Lung microvascular endothelial cell (primary cell): Measurements from ENCODE around the gene METTL6. TPM values are rescaled to one million over a fixed set of nuclear protein-coding genes. Genes with fewer than 3 reads are reported as not detected.
"Not testable (repeated sequence)": the region's sequence is repeated elsewhere in the genome, so short reads cannot be mapped to it uniquely, and the experiment has no call there.

Source experiments
- DNase-seq, 2 donors: peaks; one replicate each; pipeline versions ENCODE4 v3.0.0 to v3.0.0-alpha.2; 2010; ENCODE audit warnings: low read depth in 2 of 2
- total RNA-seq: library from RNA; depleted of rRNA; stranded (reverse); fragments of >200 nt; gene quantifications from 2 replicates; pipeline ENCODE4 v1.2.1, GENCODE V29; 2014

The METTL6 gene, protein sequence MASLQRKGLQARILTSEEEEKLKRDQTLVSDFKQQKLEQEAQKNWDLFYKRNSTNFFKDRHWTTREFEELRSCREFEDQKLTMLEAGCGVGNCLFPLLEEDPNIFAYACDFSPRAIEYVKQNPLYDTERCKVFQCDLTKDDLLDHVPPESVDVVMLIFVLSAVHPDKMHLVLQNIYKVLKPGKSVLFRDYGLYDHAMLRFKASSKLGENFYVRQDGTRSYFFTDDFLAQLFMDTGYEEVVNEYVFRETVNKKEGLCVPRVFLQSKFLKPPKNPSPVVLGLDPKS
- 17.4 and 20.6 TPM in 2 replicates for total RNA-seq

GRCh38 chr3:15427182-15427880 lies at the start of gene METTL6, which contains the start of gene EAF1:
Gene METTL6 (minus strand): TSS chr3:15427544. CDS start chr3:15426511, 1,033 bp downstream.
Gene EAF1 (plus strand): TSS chr3:15427598. CDS start chr3:15427780, 182 bp downstream.
- DNase-seq = peak; percentile 73 to 78

DNA sequence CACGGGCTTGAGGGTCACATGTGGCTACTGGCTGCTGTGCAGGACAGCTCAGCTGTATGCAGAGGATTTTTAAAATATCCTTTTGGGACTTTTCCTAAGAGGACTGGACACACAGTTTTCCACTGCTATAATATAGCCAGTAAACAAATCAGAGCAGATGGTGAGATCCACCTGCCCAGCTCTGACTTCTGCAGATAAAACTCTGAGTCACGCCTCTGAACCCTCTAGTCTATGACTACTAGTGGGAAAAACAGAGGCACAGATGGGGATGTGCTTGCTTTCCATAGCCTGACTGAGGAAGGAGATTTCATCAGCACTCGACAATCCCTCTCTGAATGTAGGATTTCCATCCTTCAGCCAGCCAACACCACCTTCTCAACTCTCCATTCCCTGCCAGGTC lies 49.0 kb upstream of the METTL6 start:
- DNase-seq = no peak

- no peak for DNase-seq
Measured at GRCh38 chr3:15475161-15475560, 47.8 kb upstream of the METTL6 start.

GRCh38 chr3:15471861-15472260 lies 44.5 kb upstream of the METTL6 start:
- DNase-seq = no peak

GRCh38 chr3:15470849-15471248 lies 43.5 kb upstream of the METTL6 start:
- DNase-seq = no peak

- DNase-seq = no peak
Measured at GRCh38 chr3:15470261-15470660, 42.9 kb upstream of the METTL6 start.

DNA sequence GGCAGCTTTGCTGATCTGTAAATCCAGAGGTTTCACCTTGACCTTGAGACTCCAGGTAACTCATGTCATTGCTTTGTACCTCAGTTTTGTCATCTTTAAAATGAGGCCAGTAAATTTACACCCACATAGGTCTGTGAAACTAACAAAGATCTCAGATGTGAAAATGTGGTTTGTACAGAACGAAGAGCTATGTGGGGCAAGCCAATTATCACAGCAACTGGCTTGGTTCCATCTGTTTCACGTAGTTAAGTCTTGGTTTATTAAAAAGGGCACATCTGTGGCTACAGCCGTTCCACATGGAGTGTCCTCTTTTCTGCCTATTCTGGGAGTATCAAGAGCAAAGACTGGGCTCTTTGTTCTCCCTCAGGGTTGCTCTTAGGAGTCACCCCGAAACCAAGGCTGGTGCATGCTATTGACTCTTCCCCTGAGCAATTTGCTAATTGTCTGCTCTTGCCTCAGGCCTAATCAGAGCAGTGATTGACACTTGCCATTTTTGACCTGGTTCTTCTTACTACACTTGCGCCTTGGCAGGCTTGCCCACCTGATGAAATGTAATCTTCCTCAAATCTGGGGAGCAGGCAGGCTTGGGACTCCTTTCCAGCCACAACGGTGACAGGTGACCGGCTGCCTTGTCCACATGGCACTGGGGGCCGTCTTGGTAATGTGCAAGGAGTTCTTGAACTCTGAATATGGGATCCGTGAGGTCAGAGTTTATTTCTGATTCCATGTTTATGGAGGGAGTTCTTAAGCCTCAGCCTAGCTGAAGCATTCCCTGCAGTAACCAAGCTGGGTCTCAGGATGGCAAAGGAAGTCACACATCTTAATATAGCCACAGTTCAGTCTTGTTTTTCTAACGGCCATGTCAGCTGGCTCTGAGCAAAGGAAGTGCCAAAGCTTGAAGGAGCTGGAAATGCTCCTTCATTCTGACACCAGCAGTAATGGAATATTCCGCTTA lies 40.2 kb upstream of the METTL6 start:
- DNase-seq = peak in 1 of 2 donors; percentile 12

DNA sequence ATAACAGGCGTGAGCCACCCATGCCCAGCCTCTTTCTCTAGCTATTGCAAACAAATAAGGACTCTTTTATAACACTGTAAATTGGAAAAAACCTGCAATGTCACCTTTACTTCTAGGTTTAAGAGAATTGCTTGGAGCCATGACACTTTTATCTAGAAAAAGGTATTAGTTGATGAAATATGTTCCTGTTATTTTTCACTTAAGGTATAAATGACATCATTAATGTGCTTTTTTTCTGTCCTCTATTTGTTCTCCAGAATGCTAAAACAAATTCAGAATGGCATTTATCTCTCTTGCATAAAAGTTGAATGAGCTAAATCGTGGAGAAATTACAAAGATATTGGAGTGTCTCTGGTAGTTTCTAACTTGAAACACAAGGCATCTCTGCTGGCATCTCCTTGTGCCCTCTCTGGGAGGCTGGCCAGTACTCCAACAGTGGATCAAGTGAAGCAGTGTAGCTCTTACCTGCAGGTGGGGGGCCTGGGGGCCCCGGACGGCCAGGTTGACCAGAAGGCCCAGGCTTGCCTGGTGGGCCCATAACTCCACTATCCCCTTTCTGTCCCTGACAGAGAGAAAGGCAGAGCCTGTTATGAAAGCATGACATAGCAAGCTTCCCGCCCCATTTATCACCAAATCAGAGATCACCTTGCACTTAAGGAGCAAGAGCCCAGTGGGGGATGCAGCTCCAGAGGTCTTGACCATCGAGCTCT lies 38.7 kb upstream of the METTL6 start:
- DNase-seq = no peak

- DNase-seq = no peak
Measured at GRCh38 chr3:15462451-15462850, 35.1 kb upstream of the METTL6 start.

GRCh38 chr3:15460891-15461531 lies 33.7 kb upstream of the METTL6 start:
- DNase-seq = no peak

DNA sequence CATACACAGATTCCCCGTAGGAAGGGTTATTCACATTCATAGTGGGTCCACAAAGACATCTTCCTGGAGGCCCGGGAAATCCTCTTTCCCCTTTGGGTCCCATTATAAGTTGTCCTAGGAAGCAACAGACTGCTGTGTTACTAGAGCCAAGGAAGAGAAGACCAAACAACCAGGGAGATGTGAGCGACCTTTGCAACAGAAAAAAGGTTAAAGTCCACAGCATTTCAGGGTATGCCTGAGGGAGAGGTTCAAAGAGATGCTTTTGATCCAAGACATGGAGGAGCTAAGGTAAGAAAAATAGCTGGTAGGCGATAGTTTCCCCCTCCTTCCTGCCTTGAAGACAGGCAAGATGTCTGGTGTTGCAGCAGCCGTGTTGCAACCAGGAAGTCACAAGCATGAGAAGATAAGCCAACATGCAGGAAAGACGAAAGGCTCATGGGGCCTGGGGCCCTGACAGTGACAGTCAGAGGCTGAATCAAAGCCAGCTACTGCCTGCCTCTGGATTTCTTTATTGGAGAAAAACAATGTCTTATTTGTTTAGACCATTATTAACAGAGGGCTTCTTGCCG lies 31.0 kb upstream of the METTL6 start:
- DNase-seq = no peak

GRCh38 chr3:15456915-15457314 lies 29.6 kb upstream of the METTL6 start:
- DNase-seq = not testable (repeated sequence)

DNA sequence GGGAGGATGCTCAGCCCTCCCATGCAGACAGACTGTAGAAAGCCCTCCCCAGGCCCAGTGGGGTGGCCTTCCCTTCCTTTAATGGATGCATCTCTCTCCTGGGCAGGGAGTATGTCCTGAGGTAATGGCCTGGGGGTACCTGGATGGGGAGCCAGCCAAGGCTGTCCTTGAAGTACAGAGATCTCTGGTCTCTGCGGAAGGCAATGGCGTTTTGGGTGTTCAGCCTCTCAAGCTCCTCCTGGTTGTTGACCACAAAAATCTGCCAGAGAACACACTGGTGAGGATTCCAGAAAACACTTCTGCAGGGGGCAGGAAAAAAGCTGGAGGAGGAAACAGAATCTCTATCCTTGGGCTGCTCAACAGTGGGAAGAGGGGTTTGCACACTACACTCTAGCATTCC lies 29.0 kb upstream of the METTL6 start:
- DNase-seq = no peak

- no peak for DNase-seq
Measured at GRCh38 chr3:15455756-15456155, 28.4 kb upstream of the METTL6 start.

DNA sequence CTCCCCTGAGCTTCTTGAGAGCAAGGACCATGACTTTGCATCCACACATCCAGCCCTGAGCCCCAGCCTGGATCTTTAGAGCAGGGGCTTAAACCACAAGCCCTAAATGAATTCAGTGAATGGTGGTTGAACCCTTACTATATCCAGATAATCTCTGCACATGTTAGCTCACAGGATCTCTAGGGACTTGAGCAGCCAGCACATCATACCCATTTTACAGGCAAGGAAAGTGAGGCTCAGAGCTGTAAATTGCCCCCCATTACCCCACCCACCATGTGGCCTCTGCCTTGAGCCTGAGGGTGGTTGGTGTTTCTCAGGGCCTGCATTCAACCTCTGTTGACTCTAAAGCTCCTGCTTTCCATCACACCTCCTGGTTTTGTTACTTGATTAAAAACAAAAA lies 27.6 kb upstream of the METTL6 start:
- no peak for DNase-seq

DNA sequence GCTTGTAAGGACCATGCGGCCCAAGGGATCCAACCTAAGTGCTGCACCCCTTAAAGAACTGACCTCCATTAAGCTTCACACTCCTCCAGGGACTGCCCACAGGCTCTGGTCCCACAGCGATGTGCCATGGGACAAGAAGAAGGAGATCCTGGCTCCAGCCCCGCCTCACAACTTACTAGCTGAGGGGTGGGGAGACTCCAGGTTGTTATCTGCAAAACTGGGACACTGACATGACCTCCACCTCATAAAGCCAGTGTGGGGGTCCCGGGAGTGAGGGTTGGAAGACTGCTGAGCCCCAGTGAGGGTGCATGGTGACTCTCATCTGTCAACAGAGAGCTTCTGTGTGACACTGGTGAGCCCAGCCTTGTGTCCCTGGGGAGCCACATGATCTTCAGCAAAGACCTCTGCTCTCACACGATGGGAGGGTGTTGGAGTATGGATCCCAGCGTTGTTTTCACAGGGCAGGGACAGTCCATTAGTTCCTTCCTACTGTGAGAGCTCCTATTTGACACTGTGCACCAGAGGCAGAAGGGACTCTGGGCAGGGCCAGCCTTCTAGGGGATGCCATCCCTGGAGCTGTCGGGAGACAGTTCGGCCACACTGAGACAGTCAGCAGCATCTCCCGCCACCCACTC lies 26.8 kb upstream of the METTL6 start:
- no peak for DNase-seq

DNA sequence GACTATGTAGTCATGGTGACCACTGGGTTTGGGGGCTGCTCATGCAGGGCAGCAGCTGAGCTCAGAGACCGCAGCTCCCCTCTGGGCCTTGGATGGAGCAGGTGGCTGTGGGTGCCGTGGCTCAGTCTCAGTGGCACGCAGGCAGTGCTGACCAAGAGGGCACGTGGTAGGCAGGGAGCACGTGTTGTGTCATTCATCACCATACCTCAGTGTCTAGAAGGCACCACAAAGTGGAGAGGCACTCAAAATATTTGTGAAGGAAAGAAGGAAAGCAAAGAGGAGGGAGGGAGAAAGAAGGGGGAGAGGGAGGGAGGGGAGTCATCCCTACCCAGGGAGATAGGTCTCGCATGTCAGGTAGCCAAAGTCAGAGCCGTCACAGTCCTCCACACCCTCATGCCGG lies 26.2 kb upstream of the METTL6 start:
- no peak for DNase-seq

DNA sequence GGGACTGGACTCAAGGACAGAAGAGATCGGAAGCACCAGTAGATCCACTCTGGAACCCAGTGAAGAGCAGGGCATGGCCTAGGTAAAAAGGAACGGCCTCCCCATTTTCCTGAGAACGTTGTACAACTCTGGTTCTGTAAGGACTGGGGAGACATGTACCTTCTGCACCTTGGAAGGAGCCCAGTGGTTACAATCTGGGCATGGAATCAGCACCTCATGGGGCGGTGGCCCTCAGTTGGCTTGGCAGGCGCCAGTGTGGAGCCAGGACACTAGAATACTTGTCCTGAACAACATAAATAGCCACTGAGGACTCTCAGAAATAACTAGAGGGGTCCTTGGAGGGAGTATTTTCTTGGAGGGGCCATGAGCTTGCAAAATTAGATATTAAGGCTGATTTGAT lies 25.6 kb upstream of the METTL6 start:
- DNase-seq = no peak

GRCh38 chr3:15452156-15452555 lies 24.8 kb upstream of the METTL6 start:
- no peak for DNase-seq
